ENCODE measurements around the gene DDAH1.
"Not testable (repeated sequence)": the region's sequence is repeated elsewhere in the genome, so short reads cannot be mapped to it uniquely, and the experiment has no call there.

The DDAH1 gene

DNA sequence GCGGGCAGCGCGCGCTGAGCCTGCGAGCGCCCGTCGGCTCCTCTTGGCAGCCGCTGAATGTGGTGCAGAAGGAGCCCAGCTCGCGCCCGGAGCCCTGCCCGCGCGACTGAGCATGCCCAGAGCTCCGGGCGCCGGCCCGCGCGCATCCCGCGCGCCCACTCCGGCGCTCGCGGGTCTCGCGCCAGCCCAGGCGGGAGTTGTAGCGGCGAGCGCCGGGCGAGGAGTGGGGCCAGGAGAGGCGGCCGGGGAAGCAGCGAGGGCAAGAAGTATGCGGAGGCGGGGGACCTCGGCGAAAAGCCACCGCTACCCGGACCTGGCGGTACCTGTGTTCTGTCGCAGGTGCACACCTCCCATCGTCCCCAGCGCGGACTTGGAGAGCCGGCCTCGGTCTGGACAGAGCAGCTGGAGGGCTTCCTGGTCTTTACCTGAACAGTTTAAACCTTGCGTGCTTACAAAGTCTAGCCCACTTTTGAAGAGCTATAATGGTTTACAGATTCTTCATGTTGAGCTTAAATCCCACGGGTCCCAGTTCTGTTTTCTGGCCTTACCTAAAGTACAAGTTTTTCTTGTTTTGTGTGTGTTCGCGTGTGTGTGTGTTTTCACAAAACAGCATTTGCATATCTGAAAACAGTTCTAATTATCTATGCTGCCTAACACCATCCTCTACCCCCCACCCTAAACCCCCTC, at the start of gene DDAH1:
Gene DDAH1 (minus strand): TSS at position 61 of the 687 bp plus-strand sequence. CDS start 114 bp downstream, outside the sequence.
- DNase-seq (ENCODE audit: low spot score), result peak; percentile 62

DNA sequence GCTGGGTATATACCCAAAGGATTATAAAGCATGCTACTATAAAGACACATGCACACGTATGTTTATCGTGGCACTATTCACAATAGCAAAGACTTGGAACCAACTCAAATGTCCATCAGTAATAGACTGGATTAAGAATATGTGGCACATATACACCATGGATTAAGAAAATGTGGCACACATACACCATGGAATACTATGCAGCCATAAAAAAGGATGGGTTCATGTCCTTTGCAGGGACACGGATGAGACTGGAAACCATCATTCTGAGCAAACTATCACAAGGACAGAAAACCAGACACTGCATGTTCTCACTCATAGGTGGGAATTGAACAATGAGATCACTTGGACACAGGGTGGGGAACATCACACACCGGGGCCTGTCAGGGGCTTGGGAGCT, 49.0 kb upstream of the DDAH1 start:
- DNase-seq (ENCODE audit: low spot score), result not testable (repeated sequence)

DNA sequence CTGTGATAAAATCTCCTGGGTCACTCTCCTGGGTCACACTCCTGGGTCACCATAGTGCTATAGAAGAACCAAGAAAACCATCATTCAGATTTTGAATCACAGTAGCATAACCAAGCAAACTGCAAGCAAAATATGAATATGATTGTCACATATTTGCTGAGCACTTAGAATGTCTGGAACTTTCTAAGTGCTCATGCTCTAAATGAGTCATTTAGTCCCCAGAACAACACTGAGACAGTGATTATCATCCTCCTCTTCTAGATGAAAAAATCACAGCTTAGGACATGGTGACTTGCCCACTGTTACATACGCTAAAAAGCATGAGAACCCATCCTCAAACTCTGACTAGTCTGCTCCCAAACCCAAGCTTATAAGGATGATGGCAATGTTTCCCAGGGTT, 39.5 kb upstream of the DDAH1 start:
- no peak for DNase-seq (ENCODE audit: low spot score)

DNA sequence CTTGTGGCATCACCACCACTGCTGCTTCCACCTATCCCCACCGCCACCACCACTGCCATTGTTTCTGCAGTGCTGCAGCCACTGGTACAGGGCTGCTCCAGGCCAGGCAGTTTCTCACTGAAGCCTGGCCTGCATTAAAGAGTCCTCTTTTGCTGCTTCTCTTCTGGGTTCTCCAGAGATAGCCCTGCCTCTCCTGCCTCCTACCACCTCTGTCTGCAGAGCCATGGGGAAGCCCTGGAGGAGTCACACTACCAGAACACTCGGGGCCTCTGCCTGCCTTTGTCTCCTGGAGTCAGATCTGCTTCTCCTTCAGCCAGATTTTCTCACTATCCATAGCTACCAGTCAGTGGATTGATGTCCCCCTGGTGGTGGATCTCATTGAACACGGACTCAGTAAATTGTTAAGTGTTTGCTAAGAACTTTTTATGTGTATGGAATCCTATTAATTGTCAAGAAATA, 37.7 kb upstream of the DDAH1 start:
- DNase-seq (ENCODE audit: low spot score), result peak; percentile 13

DNA sequence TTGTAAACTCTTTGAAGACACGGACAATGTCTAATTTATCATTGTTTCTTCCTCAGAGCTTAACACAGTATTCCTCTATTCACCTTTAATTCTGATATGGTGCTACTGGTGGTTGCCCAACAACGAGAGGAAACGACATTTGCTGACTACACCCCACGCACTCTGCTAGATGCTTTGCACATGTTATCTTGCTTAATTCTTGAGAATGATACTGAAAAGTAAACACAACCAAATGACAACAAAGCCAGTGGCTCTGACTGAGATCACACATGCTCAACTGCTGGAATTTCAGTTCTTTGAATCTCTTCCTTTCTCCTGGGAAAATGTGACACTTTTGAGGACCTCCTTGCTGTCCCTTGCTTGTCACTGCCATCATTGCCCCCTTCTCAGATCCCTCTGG, 37.2 kb upstream of the DDAH1 start:
- DNase-seq (ENCODE audit: low spot score), result no peak

DNA sequence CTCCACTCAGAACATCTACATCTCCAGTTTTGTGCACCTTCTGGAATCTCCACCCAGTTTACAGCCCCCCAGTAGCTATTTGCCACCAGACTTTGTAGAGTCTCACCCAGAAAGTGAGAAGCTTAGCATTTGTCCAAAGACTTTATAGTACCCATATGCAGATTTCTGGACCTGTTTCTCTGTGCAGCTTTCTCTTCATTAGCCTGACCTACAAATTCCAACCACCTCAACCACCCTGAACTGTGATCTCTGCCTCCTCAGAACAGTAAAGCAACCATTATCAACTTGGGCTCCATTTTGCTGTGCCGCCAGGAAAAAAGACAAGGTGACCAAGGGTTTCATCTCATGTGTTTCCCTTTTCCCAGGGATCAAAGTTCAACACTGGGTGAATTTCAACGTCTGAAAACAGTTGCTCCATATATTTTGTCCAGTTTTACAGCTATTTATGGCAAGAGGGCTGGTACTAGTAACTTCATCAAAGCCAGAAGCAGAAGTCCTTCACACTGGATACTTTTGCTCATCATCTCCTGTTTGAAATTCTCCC, 36.5 kb upstream of the DDAH1 start:
- DNase-seq (ENCODE audit: low spot score), result no peak

DNA sequence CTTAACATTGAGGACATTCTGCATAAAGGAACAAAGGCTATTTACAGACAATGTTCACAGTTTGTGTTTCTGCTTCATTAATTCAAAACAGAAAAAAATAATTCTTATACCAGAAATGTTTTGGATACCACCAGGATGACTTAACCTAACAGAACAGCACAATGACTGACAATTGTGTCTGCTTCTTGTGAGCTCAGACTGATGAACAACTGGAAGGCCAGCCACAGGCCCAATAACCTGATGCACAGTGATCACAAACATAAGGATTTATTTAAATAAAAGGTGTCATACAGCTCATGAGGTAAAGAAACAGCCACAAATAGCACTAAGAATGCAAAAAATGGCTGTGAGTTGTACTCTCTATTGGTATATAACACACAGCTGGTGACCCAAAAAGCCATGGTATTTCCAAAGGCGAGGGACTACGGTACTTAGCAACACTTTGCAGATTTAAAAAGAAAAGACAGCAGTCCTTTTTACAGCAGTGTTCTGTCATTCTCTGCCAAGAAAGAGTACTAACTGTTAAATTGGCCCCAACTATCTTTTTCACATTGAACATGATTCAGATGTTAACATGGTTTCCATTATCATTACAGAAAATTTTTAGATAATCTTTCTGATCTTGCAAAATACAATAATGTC, 32.1 kb upstream of the DDAH1 start:
- no peak for DNase-seq (ENCODE audit: low spot score)

DNA sequence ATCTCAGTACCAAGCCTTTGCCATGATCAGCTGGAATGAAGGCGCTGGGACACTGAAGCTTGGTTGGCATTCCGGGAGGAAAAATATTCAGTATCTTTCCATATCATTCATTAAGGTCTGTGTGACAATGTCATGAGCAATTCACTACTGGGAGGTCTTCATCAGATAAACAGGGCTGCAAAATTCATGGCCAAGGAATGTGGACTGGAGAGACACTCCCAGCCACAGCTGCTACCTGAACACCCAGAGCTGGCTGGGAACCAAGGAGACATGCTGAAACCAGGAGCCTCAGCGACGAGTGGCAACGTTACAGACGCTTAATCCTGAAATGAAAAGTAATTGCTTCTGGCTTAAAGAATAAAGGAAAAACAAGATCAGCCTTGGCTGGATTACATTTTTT, 30.6 kb upstream of the DDAH1 start:
- DNase-seq (ENCODE audit: low spot score), result no peak

DNA sequence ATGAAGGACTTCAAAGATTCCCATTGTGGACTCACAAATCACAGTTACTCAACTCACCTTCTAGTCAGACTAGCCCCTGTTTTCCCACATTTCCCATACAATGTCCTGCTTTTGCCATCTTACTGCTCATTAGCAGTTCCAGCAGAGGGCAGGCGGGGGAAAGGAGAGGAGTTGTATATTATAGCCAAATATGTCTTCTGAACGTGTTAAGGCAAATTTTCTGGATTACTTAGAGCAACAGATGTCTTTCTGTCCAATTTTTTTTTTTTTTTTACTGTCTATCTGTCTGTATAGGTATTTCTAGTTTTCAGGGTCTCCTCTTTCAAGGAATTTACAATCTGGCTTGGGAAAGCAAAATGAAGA, 29.9 kb upstream of the DDAH1 start:
- DNase-seq (ENCODE audit: low spot score), result no peak

DNA sequence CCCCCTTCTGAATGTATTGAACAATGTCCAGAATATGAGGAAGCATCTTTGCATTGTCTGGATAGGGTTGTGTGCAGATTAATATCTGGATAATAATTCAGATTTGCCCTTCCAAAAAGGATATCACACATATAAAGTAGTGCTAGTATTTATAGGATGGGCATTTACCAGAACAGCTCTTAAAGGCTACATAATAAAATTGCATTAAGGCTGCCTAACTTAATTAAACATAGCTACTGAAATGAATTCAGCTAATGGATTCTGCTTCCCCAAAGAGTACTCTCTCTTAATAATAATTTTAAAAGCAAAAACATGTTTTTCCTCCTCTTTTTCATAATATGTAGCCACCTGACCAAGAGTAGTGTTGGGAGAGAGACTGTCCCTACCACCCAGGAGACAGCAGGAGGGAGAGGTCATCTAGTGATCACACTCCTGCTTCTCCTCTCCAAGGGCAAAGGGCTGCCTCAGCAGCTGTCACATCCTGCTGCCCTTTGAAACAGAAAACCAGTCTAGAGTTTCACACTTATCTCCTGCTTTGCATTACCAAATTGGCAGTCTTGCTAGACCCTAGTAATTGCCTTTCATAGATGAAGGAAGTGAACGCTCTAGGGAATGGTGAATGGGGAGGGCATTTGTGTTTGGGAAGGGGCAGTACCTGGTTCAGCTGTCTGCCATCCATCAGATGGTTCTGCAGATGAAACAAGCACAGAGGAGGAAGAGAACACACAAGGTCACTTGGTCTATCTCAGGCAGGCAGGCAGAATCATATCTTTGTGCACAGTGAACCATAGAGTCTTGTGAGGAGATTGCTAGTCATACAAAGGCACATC, 29.3 kb upstream of the DDAH1 start:
- no peak for DNase-seq (ENCODE audit: low spot score)

DNA sequence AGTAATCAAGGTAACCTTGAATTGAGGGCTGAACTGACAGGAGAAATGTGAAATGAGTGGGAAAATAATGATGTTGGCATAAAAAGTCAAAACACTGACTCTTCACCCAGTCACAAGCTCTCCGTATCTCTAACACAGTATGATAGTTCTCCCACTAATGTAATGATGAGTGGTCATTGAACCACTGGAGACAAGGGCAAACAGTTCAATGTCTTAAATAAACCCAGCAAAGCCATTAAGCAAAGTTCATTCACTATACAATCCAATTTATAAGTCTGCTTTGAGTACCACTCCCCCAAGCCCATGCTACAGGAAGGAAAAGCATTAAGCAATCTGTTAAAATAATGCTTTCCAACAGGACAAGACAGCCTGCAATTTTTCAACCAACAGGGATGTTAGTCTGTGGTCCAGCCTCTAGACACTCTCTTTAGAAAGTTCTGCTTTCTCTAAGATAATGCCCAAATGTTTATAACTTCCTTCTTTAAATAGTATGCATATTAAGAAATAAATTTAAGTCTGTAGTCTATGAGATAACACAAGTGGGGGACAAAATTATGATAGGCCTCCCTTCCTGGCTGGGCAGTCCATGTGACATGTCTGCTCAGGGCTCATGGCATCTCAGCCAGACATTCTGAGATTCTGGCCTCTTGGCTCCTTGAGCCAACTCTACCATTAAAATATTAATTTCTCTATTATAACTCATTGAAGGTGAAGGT, 25.5 kb upstream of the DDAH1 start:
- no peak for DNase-seq (ENCODE audit: low spot score)

DNA sequence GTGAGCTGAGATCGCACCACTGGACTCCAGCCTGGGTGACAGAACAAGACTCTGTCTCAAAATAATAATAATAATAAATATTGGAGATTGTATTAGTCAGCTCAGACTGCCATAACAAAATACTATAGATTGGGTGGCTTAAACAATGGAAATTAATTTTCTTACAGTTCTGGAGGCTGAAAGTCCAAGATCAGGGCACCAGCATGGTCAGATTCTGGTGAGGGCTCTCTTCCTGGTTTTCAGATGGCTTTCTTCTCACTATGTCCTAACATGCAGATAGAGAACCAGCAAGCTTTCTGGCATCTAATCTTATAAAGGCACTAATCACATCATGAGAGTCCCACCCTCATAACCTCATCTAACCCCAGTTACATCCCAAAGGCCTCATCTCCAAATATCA, 23.2 kb upstream of the DDAH1 start:
- DNase-seq (ENCODE audit: low spot score), result no peak

DNA sequence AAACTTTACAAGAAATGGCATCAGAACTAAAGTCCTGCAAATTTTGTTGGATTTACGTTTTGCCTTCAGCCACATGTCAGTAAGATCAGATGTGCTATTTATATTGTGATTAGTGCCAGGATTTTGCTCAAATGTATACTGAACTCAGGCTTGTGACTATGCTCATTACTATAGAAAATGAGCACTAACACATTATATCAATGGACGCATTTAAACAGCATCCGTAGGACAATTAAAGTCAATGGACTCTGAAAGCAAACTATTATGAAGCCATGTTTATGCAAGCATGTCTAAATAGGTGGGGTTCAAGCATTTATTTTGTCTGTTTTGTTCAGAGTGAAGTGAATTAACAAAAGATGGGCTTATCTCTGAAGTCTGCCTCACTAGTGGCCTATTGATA, 20.6 kb upstream of the DDAH1 start:
- no peak for DNase-seq (ENCODE audit: low spot score)

DNA sequence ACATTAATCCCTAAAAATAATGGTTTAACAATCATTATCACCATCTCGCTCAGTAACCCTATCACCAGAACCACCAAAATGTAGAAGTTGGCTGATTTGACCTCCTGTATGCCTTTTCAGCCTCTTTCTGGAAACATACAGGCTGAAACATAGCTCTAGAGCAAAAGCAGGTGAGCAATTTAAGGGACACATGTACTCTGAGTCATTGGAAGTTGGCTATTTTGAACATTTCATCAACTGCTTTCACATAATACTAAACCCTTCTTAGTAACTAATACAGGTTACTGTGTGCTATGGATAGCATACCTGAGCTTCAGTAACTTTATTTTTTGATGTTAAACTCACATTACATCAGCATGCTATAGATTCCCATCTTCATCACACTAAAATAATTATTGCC, 19.8 kb upstream of the DDAH1 start:
- no peak for DNase-seq (ENCODE audit: low spot score)

DNA sequence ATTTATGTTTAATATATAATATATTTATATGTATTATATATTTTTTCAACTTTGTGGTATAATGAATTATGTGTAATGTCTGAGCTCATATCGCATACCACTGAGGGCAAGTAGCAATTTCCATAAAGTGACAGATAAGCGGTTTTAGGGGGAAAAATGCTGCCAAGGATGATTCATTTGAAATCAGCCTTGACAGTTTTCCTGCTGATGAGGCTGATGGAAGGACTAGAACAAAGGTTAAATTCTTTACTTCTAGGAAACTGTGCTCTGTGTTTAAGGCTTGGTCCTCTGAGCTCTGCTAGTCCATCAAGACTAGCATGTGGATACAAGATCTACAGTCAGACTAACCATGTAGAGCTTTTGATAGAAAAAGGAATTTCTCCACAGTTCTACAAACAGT, 19.3 kb upstream of the DDAH1 start:
- no peak for DNase-seq (ENCODE audit: low spot score)

DNA sequence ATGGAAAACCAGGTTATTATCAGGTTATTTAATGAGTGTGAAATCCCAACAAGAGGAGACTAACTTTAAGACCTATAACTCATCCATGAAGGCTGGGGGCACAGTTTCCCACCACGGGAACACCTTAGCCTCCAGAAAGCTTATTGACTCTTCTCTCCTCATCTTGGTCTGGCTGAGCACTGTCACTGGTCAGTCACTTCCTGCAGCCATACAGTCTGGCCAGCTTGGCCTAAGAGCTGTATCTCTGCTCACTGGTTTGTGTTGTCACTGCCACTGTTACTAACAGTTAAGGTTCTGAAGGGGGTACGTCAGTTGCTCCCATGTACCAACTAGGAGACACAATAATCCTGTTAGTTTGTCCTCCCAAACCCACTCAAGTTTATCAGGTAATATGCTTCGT, 16.7 kb upstream of the DDAH1 start:
- no peak for DNase-seq (ENCODE audit: low spot score)

DNA sequence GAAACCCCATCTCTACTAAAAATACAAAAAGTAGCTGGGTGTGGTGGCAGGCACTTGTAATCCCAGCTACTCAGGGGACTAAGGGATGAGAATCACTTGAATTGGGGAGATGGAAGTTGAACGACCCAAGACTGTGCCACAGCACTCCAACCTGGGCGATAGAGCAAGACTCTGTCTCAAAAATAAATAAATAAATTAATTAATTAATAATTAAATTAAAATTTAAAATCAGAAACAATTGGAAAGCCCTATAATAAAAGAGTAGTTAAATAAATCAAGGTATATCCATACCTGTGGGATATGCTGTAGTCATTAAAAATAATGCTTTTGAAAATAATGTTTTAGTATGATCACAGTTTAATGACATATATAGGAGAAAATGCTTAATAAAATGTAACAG, 15.6 kb upstream of the DDAH1 start:
- DNase-seq (ENCODE audit: low spot score), result no peak

DNA sequence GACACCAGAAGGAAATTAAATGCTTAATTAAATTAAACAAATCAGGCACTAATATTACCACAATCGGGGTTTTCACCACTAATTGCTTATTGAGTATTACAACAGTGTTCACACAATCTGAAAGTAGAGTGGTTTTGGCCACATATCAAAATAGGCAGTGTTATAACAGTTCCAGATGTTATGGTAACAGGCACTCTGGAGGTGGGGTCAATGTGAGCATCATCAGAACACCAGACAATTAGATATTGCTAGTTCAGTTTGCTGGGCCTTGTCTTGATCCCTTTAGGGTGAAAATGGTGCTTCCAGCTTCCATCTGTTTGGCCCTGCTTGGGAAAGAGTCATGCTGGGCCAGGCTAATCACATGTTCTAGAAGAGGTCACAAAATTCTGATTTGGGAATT, 14.5 kb upstream of the DDAH1 start:
- no peak for DNase-seq (ENCODE audit: low spot score)

DNA sequence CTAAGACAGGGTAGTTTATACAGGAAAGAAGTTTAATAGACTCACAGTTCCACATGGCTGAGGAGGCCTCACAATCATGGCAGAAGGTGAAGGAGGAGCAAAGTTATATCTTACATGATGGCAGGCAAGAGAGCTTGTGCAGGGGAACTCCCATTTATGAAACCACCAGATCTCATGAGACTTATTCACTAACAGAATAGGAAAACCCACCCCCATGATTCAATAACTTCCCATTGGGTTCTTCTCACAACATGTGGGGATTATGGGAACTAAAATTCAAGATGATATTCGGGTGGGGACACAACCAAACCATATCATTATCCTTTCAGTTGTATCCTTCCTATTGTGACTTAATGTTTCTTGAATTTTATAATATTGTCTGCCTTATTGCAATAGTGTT, 13.4 kb upstream of the DDAH1 start:
- DNase-seq (ENCODE audit: low spot score), result no peak

DNA sequence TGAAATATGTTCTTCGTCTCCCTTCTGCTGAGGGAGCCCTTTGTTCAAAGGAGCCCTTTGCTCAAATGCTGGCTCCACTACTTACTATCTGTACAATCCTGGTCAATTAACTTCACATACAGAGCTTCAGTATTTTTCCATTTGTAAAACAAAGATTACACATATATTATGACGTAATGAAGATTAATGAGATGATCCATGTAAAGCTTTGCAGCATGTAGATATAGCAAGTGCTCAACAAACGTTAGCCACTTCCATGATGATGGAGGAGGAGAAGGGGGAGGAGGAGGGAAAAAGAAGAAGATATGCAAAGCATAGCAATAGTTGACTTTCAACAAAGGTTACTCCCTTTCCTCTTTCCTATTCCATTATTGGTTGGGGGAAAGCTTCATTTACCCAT, 10.1 kb upstream of the DDAH1 start:
- no peak for DNase-seq (ENCODE audit: low spot score)

DNA sequence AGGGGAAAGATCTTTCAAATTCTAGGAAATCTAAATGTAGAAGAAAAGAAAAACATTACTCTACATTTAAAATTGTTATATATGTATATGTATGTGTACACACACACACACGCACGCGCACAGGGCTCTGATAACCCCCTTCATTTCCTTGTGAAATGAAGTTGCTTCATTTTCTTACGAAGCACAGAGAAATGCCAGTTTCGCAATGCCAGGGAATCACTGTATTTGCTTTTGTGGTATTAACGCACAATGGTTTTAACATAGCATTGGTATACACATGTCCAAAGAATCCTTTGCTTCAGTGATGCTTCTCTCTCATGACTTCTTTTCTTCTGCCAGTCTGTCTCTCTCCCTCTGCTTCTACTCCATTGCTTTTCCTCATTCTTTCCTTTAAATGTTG, 8.4 kb upstream of the DDAH1 start:
- no peak for DNase-seq (ENCODE audit: low spot score)

DNA sequence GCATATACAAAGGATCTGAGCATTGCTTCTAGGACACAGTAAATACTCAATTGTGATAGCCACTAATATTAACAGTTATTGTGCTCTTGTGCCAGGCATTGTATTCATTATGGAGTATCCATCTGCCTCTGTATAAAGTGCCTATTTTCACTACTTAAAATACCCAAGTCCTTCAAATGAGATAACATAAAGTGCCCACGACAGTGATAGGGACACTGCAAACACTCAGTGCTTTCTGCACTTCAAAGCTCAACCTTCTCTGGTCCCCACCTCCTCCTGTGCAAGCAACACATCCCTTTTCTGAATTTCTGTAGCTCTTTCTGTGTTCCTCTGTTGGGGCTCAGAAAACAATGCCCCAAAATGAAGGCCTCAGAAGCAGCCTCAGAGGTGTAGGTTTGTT, 6.6 kb upstream of the DDAH1 start:
- no peak for DNase-seq (ENCODE audit: low spot score)

Data from HuH-7.5 (cell line).